Gastroesophageal sphincter (tissue), 4 donors: ENCODE results near the gene IGF2. TPM values are rescaled to one million over a fixed set of nuclear protein-coding genes. Genes with fewer than 3 reads are reported as not detected.
"Not testable (repeated sequence)": the region's sequence is repeated elsewhere in the genome, so short reads cannot be mapped to it uniquely, and the experiment has no call there.

ENCODE experiments used
- ATAC-seq: fragments of 150-250 bp; one replicate; pipeline ENCODE4 v1.9.1; 2016; ENCODE audit warnings: mild to moderate bottlenecking, moderate library complexity
- H3K27ac ChIP-seq, 4 donors: fragments of 200-600 bp; sonication (generic) in 3 of 4; 1 replicate in 3 of 4; 2 replicates in 1 of 4; pipeline ENCODE4 v1.5.1; 2016 to 2019
- H3K27me3 ChIP-seq: fragments of 200-600 bp; sonication (generic); one replicate; pipeline ENCODE4 v1.5.1; 2019
- H3K36me3 ChIP-seq, 2 donors: fragments of 200-600 bp; sonication (generic); one replicate each; pipeline ENCODE4 v1.5.1; 2019; ENCODE audit warnings: control low read depth in 1 of 2
- H3K4me1 ChIP-seq, 3 donors: fragments of 200-600 bp; sonication (generic); 1 replicate in 2 of 3; 2 replicates in 1 of 3; pipeline ENCODE4 v1.5.1; 2016 to 2019; ENCODE audit warnings: control low read depth in 2 of 3
- H3K4me3 ChIP-seq, 2 donors: fragments of 200-600 bp; sonication (generic); one replicate each; pipeline ENCODE4 v1.5.1; 2019; ENCODE audit warnings: mild to moderate bottlenecking in 1 of 2, moderate library complexity in 1 of 2
- H3K9me3 ChIP-seq, 3 donors: fragments of 200-600 bp; sonication (generic); one replicate each; pipeline ENCODE4 v1.5.1; 2017 to 2019; ENCODE audit warnings: control low read depth in 2 of 3
- EP300 ChIP-seq: sonication (generic); formaldehyde crosslinking; IDR thresholded peaks from one replicate; pipeline ENCODE4 v1.6.1; 2017; ENCODE audit warnings: antibody characterized with exemption, mild to moderate bottlenecking
- POLR2A ChIP-seq, 2 donors: fragments of 450-650 bp; IDR thresholded peaks; one replicate each; pipeline ENCODE4 v1.6.1; 2017; ENCODE audit warnings: antibody characterized with exemption in 2 of 2, mild to moderate bottlenecking in 2 of 2, moderate library complexity in 1 of 2
- POLR2AphosphoS5 ChIP-seq: sonication (generic); formaldehyde crosslinking; IDR thresholded peaks from one replicate; pipeline ENCODE4 v1.6.1; 2017; ENCODE audit warnings: antibody characterized with exemption
- WGBS, 2 donors: methylation state at CpG; one replicate each; pipeline ENCODE4 v1.1.5; 2018; ENCODE audit warnings: low coverage in 1 of 2; 5-methylcytosine and 5-hydroxymethylcytosine counted together
- total RNA-seq, 4 donors: library from RNA; depleted of rRNA; stranded (reverse); fragments of >200 nt; gene quantifications; one replicate each; pipeline ENCODE4 v1.1.0, GENCODE V29; 2016
- TF ChIP-seq, protein P1 (sequence below), 4 experiments: fragments of 200-600 bp in 2 of 4; fragments of 450-650 bp in 2 of 4; sonication (generic) in 1 of 4; IDR thresholded peaks; one replicate each; pipeline ENCODE4 v1.5.1; 2017 to 2019; ENCODE audit warnings: antibody characterized with exemption in 4 of 4, mild to moderate bottlenecking in 2 of 4, moderate library complexity in 2 of 4

Gene IGF2
- total RNA-seq, 4 donors from 2014 or later: 8.7 to 49.5 (median 28.7) TPM

GRCh38 chr11:2180347-2180746, 41.2 kb upstream of the IGF2 start:
- no peak for ATAC-seq
- TF ChIP-seq EP300: no peak
- no peak overlapping the region for H3K27ac ChIP-seq
- no CpG with 5 or more reads among the region's 15 CpGs for WGBS, 2 donors
- no peaks in the 10 kb centered on the region for H3K4me1 ChIP-seq
- peaks cover 73% of the 10 kb centered on the region for H3K27me3 ChIP-seq
- no peaks in the 10 kb centered on the region for H3K36me3 ChIP-seq
- H3K4me3 ChIP-seq: no peak overlapping the region
- no peaks in the 10 kb centered on the region for H3K9me3 ChIP-seq

DNA sequence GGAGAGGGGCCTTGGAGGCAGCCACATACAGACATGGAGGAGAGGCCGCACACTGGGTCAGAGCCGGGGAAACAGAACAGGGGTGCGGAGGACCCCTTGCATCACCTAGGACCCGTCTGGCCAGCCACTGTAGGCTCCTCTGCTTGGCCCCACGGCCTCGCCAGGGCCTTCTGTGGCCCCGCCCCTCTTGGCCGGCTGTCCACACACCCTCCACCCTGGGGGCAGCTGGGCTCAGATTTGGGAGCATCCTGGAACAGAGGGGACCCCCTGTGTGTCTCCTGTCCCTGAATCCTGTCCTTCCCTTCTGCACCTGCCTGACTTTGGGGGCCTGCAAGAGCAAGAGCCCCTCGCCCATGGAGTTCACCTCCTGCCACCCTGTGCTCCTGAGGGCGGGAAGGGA, 40.3 kb upstream of the IGF2 start:
- no peaks in the 10 kb centered on the region for H3K9me3 ChIP-seq
- no peaks in the 10 kb centered on the region for H3K4me1 ChIP-seq
- WGBS, 2 donors: 50% methylated on average over 2 of the region's 10 CpGs; no CpG with 5 or more reads in 1 of the 2 donors
- no peak overlapping the region for H3K27ac ChIP-seq
- ATAC-seq: no peak
- no peak overlapping the region for H3K4me3 ChIP-seq
- H3K27me3 ChIP-seq: peaks cover 65% of the 10 kb centered on the region
- H3K36me3 ChIP-seq: no peaks in the 10 kb centered on the region
- TF ChIP-seq EP300: no peak
- no peak for TF ChIP-seq POLR2A (IDR thresholded peaks at IDR 0.05)
- TF ChIP-seq, protein P1, sequence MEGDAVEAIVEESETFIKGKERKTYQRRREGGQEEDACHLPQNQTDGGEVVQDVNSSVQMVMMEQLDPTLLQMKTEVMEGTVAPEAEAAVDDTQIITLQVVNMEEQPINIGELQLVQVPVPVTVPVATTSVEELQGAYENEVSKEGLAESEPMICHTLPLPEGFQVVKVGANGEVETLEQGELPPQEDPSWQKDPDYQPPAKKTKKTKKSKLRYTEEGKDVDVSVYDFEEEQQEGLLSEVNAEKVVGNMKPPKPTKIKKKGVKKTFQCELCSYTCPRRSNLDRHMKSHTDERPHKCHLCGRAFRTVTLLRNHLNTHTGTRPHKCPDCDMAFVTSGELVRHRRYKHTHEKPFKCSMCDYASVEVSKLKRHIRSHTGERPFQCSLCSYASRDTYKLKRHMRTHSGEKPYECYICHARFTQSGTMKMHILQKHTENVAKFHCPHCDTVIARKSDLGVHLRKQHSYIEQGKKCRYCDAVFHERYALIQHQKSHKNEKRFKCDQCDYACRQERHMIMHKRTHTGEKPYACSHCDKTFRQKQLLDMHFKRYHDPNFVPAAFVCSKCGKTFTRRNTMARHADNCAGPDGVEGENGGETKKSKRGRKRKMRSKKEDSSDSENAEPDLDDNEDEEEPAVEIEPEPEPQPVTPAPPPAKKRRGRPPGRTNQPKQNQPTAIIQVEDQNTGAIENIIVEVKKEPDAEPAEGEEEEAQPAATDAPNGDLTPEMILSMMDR (IDR thresholded peaks at IDR 0.05): no peak
- TF ChIP-seq POLR2AphosphoS5: no peak

GRCh38 chr11:2178906-2179494, 39.8 kb upstream of the IGF2 start:
- ATAC-seq: no peak
- Histone ChIP-seq H3K27me3 (peaks cover 65% of the 10 kb centered on the region), H3K9me3 (no peaks in the 10 kb centered on the region), H3K4me1 (no peaks in the 10 kb centered on the region), H3K27ac (no peak overlapping the region), H3K4me3 (no peak overlapping the region), H3K36me3 (no peaks in the 10 kb centered on the region)
- TF ChIP-seq EP300: no peak
- TF ChIP-seq POLR2A (IDR thresholded peaks at IDR 0.05): no peak
- TF ChIP-seq POLR2AphosphoS5: no peak
- TF ChIP-seq, protein P1 (IDR thresholded peaks at IDR 0.05): no peak
- WGBS, 2 donors: no CpG with 5 or more reads among the region's 16 CpGs

DNA sequence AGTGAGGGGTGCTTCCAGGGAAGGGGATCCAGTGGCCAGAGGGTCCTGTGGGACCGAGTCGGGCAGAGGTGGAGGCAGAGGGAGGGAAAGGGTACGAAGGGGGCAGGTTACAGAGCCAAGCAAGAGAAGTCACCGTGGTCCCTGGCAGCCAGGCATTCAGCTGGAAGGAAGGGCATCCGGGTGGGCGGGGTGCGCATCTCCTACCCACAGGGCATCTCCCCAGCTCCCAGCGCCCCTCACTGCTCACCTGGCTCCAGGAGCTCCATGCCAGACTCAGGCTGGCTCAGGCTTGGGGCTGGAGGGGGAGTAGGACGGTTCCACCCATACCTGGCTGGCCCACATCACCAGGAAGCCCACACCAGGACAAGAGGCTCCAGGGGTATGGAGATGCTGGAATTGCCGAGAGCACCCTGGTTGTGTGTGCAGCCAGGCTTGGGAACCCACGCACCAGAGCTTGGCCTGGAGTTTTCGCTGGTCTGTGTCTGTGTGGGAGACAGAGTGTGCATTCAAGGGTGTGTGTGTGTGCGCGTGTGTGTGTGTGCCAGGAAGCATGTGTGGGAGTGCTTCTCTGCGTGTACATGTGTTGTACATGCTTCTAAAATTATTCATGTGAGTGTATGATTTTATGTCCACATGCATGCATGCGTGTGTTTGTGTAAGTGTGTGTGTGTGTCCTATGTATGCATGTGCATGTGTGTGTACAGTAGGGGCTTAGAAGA, 39.0 kb upstream of the IGF2 start:
- not testable (repeated sequence) for H3K9me3 ChIP-seq, H3K4me1 ChIP-seq, H3K36me3 ChIP-seq, H3K4me3 ChIP-seq, H3K27ac ChIP-seq, ATAC-seq
- peaks cover 71% of the 10 kb centered on the region for H3K27me3 ChIP-seq
- WGBS, 2 donors: 39 to 83% methylated on average over 1 to 3 of the region's 16 CpGs

DNA sequence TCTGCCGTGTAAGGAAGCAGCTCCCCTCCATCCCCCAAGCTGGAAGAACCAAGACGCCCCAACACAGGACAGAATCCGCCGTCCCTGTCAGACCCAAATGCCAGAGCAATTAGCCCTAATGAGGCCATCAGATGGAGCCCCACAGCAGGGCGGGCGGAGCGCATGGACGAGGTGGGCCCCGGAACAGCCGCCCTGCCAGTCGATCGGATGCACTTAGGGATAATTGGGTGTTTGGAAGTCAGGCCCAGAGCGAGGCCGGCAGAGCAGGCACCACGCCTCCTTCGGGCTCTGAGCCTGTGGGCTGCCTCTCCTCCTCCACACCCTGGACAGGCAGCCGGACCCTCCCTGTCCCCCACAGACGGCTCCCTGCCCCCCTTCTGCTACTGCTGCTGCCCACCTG, 37.9 kb upstream of the IGF2 start:
- Histone ChIP-seq H3K36me3 (no peaks in the 10 kb centered on the region), H3K27ac (no peak overlapping the region), H3K4me1 (no peaks in the 10 kb centered on the region), H3K27me3 (peaks cover 64% of the 10 kb centered on the region), H3K9me3 (no peaks in the 10 kb centered on the region), H3K4me3 (no peak overlapping the region)
- ATAC-seq: no peak
- TF ChIP-seq EP300: no peak
- no peak for TF ChIP-seq POLR2A (IDR thresholded peaks at IDR 0.05)
- TF ChIP-seq POLR2AphosphoS5: no peak
- TF ChIP-seq, protein P1 (IDR thresholded peaks at IDR 0.05): no peak
- 67% methylated on average over 3 of the region's 18 CpGs; no CpG with 5 or more reads in 1 of the 2 donors for WGBS, 2 donors

GRCh38 chr11:2176389-2176900, 37.3 kb upstream of the IGF2 start:
- Histone ChIP-seq H3K36me3 (no peaks in the 10 kb centered on the region), H3K4me3 (no peak overlapping the region), H3K27ac (no peak overlapping the region), H3K9me3 (no peaks in the 10 kb centered on the region), H3K4me1 (no peaks in the 10 kb centered on the region), H3K27me3 (peaks cover 63% of the 10 kb centered on the region)
- TF ChIP-seq, protein P1 (IDR thresholded peaks at IDR 0.05): no peak
- no peak for TF ChIP-seq POLR2A (IDR thresholded peaks at IDR 0.05)
- no peak for TF ChIP-seq POLR2AphosphoS5
- TF ChIP-seq EP300: no peak
- WGBS, 2 donors: 93 to 94% methylated on average over 5 to 7 of the region's 14 CpGs
- no peak for ATAC-seq
